ENCODE measurements around the gene HTR4. TPM values are rescaled to one million over a fixed set of nuclear protein-coding genes. Genes with fewer than 3 reads are reported as not detected.
A peak's percentile ranks its signal among the peaks of the same experiment; 100 is the strongest.
"Not testable (repeated sequence)": the region's sequence is repeated elsewhere in the genome, so short reads cannot be mapped to it uniquely, and the experiment has no call there.

HTR4 gene
- total RNA-seq, 2 experiments from 2014 or later: not detected

DNA sequence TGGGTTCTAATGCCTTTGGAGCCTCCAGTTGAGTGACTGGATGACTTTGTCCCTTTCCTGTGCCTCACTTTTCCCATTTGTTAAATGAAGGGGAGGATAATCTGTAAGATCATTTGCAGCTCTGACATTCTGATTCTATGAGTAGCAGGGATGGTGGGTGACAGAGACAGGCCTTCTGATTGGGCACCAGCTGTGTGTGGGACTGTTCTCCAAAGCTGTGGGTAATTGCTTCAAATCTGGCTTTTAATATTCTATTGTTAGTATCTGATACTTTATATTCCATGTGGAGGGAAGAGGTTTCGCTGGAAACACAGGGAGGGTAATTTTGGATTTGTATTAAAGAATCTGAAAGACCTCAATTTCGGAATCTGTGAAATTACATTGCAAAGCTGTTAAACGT, 167.9 kb downstream of the HTR4 start:
- POLR2A ChIA-PET: no interaction called here
- no peak overlapping the region for H3K27ac Mint-ChIP-seq
- CTCF ChIA-PET: interaction anchor here (1.5 kb wide), 1 partner anchor 245 kb away, joined by 4 read pairs; no protein-coding TSS in a partner anchor
- H3K36me3 Mint-ChIP-seq (ENCODE audit: low read depth): no peaks in the 10 kb centered on the region
- H3K27me3 Mint-ChIP-seq: peaks cover 38% of the 10 kb centered on the region
- H3K9me3 Mint-ChIP-seq: no peaks in the 10 kb centered on the region
- DNase-seq: no peak
- H3K4me3 Mint-ChIP-seq: no peak overlapping the region
- peaks cover 2% of the 10 kb centered on the region for H3K4me1 Mint-ChIP-seq

DNA sequence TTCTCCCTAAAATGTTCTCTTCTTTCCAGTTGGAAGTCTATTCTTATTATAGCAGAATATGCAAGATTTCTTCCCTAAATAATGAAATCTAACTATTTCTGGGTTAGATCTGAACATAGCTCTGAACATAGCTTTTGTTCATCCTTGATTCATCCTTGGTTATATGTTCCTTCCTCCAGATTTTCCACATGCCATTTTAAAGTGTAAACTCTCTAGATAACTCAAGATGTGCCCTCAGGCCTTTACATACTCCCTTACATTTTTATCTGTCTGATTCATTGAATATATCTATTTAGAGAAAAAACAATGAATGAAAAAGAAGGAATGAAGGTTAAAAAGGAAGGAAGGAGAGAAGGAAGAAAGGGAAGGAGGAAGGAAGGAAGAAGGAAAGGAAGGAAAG, 169.7 kb downstream of the HTR4 start:
- Mint-ChIP-seq H3K4me1 (peaks cover 2% of the 10 kb centered on the region), H3K27ac (no peak overlapping the region), H3K9me3 (no peaks in the 10 kb centered on the region), H3K27me3 (peaks cover 32% of the 10 kb centered on the region), H3K4me3 (no peak overlapping the region), H3K36me3 (ENCODE audit: low read depth) (no peaks in the 10 kb centered on the region)
- DNase-seq: no peak
- CTCF ChIA-PET: interaction anchor here (1.9 to 2.5 kb wide), 2 partner anchors 42 to 247 kb away, joined by 8 to 12 read pairs; no protein-coding TSS in a partner anchor
- POLR2A ChIA-PET: no interaction called here

DNA sequence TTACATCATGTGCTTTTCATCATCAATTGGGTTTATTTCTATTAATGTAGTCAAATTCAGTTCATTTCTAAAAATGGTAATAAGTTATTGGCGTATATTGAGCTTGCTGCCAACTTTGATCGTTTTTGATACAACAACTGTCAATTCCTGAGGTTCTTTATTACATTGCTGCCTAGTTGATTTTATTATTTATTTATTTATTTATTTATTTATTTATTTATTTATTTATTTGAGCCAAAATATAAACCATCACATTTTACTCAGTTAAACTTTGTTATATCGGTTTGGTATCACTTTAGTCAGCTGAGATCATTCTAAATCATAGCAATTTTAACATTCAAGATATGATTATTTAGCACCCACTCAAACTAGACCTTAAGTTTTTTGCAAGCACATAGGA, 170.6 kb downstream of the HTR4 start:
- H3K27ac Mint-ChIP-seq: no peak overlapping the region
- H3K27me3 Mint-ChIP-seq: peaks cover 32% of the 10 kb centered on the region
- H3K36me3 Mint-ChIP-seq (ENCODE audit: low read depth): no peaks in the 10 kb centered on the region
- POLR2A ChIA-PET: no interaction called here
- CTCF ChIA-PET: interaction anchor here (1.0 to 2.5 kb wide), 7 partner anchors 7 to 552 kb away, joined by 3 to 12 read pairs (median 7); no protein-coding TSS in a partner anchor
- H3K4me3 Mint-ChIP-seq: no peak overlapping the region
- DNase-seq: no peak
- no peaks in the 10 kb centered on the region for H3K9me3 Mint-ChIP-seq
- peaks cover 2% of the 10 kb centered on the region for H3K4me1 Mint-ChIP-seq

DNA sequence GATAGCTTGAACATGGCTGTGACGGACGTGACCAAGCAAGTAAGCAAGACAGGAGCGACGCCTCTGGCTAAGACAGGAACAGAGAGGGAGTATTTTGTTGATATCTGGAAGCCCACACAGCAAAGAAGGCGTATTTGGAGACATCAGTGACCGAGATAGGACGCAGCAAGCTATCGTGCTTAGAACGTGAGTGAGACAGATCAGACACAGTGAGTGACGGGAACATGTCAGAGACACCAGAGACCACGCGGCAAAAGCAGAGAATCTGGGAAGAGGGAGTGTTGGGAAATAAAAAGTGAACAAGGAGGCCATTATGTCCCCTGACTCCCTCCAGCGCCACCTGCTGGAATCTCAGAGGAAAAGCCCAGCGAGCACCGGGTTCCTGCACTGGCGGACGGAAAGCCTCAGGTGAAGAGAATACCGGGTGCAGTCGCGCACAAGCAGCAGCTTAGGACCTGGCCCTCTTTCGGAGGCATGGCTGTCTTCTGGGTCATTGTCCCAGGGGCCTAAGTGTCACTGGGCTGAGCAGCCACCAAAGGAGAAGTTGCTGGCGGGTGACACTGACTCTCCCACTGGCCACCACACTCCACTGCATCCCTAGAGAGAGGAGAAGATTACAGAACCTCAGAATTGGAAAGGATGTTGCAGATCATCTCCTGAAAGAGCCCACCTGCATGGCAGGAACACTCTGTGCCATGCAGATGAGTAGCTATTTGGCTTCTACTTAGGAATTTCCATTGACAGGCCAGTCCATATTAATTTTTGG, 171.4 kb downstream of the HTR4 start:
- Mint-ChIP-seq H3K27ac (no peak overlapping the region), H3K4me1 (peaks cover 2% of the 10 kb centered on the region), H3K36me3 (ENCODE audit: low read depth) (no peaks in the 10 kb centered on the region), H3K9me3 (no peaks in the 10 kb centered on the region), H3K27me3 (peaks cover 29% of the 10 kb centered on the region), H3K4me3 (no peak overlapping the region)
- CTCF ChIA-PET: interaction anchor here (0.9 to 2.5 kb wide), 11 partner anchors 8 to 552 kb away, joined by 3 to 12 read pairs (median 3); no protein-coding TSS in a partner anchor
- POLR2A ChIA-PET: no interaction called here
- peak; percentile 62 for DNase-seq

DNA sequence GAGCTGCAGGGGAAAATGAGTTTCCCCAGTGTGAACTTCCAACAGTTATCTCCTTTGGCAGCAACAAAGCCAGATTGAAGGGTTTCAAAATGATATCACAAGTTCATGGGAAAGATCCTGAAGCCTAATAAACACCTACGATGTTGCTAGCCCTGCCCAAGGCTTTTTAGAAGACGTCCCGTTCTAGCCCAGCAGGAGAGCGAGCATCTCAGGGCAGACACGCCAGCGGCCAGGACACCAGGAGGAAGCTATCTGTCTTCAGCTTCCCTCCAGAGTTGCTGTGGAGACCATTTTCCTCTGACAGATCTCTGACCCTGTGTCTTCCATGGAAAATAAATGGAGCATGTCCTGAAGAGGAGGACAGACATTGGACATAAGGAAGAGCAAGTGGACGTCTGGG, 172.1 kb downstream of the HTR4 start:
- Mint-ChIP-seq H3K27me3 (peaks cover 26% of the 10 kb centered on the region), H3K9me3 (no peaks in the 10 kb centered on the region), H3K36me3 (ENCODE audit: low read depth) (no peaks in the 10 kb centered on the region), H3K27ac (no peak overlapping the region), H3K4me3 (no peak overlapping the region), H3K4me1 (peaks cover 2% of the 10 kb centered on the region)
- POLR2A ChIA-PET: no interaction called here
- CTCF ChIA-PET: interaction anchor here (0.9 to 2.5 kb wide), 7 partner anchors 9 to 249 kb away, joined by 3 to 9 read pairs (median 5); no protein-coding TSS in a partner anchor
- no peak for DNase-seq

DNA sequence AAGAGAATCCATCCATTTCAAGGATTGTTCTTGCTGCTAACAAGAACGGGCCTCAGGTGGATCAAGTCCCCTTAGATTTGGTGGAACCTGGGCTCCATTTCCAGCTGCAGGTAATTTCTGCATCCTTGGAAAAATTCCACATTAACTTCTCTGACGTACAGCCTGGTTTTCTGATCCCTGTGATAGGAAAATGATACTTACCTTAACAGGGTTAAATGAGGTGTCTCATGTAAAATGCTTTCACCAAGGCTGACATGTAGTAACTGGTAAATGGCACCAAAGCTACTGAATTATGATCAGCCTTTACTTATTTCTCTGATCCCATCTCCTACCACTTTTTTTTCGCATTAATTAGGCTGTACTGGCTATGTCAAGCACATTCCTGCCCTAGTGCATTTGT, 176.9 kb downstream of the HTR4 start:
- Mint-ChIP-seq H3K27me3 (peaks cover 13% of the 10 kb centered on the region), H3K36me3 (ENCODE audit: low read depth) (no peaks in the 10 kb centered on the region), H3K27ac (no peak overlapping the region), H3K4me1 (no peaks in the 10 kb centered on the region), H3K4me3 (no peak overlapping the region), H3K9me3 (no peaks in the 10 kb centered on the region)
- DNase-seq: no peak
- ChIA-PET POLR2A (no interaction called here), CTCF (interaction anchor here (0.6 kb wide), 1 partner anchor 90 kb away, joined by 3 read pairs; no protein-coding TSS in a partner anchor)

DNA sequence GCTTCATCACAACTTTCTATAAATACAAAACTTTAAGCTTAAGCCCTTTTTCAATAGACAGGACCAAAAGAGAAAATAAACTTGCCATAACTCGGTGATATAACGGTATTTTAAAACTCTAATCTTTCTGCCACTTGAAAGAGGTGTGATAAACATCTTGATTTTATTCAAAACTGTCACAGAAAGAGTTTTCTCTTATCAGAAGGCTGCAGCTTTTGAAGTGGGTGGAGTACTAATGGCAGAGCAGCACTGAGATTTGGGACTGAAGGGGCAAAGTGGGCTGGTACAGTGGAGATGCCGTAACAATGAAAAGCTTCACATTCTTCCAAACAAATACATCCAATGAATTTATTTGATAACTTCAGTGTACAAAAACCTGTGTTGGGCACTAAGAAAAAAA, 178.0 kb downstream of the HTR4 start:
- ChIA-PET POLR2A (no interaction called here), CTCF (interaction anchor here (1.2 kb wide), 1 partner anchor 255 kb away, joined by 3 read pairs; no protein-coding TSS in a partner anchor)

DNA sequence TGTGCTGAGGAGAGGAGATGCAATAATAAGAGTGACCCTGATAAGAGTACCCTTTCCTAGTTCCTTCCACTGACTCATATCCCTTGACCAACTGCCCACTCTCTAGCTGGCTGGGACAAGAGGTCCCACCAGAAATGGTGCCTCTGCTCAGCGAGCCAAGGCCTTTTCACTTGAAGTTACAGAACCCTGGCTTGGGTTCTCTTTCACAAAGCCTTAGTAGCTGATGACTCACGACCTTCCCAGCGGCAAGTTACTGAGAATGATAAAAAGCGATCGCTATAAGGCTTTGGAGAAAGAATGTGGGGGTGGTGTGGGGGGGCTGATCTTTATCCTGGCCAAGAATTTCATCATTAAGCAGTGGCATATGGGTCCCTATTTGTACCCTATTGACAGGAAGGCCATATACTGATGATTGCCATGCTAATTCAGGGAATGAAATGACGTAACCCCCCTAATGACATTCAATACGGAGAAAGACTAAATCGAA, 180.3 kb downstream of the HTR4 start:
- Mint-ChIP-seq H3K27me3 (peaks cover 13% of the 10 kb centered on the region), H3K9me3 (no peaks in the 10 kb centered on the region), H3K36me3 (ENCODE audit: low read depth) (no peaks in the 10 kb centered on the region), H3K27ac (no peak overlapping the region), H3K4me3 (no peak overlapping the region), H3K4me1 (no peaks in the 10 kb centered on the region)
- DNase-seq: no peak
- POLR2A ChIA-PET: no interaction called here
- CTCF ChIA-PET: no interaction called here

More for the DNA sequence above, 178.0 kb downstream of the HTR4 start:
- Mint-ChIP-seq H3K4me1 (no peaks in the 10 kb centered on the region), H3K4me3 (no peak overlapping the region), H3K36me3 (ENCODE audit: low read depth) (no peaks in the 10 kb centered on the region), H3K27me3 (peaks cover 13% of the 10 kb centered on the region), H3K27ac (no peak overlapping the region), H3K9me3 (no peaks in the 10 kb centered on the region)
- no peak for DNase-seq

DNA sequence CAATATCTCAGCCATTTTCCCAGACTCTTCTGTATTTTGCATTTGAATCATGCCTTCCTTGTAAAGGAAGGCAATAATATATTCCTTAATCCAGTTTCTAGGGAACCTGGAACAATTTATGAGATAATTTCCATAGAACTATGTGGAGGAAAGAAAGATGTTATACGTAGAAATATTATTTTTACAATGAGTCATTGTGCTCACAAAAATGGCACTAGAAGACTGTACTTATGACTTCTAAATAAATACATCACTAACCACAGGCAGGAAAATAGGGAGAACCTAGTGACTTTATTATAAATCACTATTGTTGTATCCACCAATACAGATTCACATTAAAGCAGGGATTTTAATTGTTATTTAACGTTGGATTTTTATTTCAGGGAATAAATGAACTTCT, 182.9 kb downstream of the HTR4 start:
- no peak for DNase-seq
- Mint-ChIP-seq H3K4me3 (no peak overlapping the region), H3K4me1 (no peaks in the 10 kb centered on the region), H3K27ac (no peak overlapping the region), H3K9me3 (no peaks in the 10 kb centered on the region), H3K27me3 (peaks cover 2% of the 10 kb centered on the region), H3K36me3 (ENCODE audit: low read depth) (no peaks in the 10 kb centered on the region)
- POLR2A ChIA-PET: no interaction called here
- CTCF ChIA-PET: no interaction called here

DNA sequence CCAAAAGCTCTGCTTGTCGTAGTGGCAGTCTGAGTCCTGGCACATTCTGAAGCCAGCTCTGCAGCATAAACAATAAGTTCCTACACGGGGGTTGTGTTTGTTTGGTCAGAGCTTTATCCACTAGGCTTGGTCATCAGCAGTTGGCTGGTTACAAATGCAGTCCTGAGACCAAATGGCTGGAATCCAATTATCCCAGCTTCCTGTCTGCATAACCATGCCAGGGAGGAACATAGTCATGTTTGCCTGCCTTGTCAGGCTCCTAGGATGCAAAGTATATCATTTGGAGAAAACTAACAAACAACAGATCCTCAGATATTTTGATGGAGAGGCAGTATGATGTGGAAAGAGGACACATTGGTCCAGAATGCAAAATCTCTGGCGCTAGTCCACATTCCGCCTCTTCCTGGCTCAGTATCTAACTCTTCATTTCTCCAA, 184.8 kb downstream of the HTR4 start:
- Mint-ChIP-seq H3K27ac (no peak overlapping the region), H3K9me3 (no peaks in the 10 kb centered on the region), H3K4me1 (no peaks in the 10 kb centered on the region), H3K36me3 (ENCODE audit: low read depth) (no peaks in the 10 kb centered on the region), H3K27me3 (peaks cover 5% of the 10 kb centered on the region), H3K4me3 (no peak overlapping the region)
- POLR2A ChIA-PET: no interaction called here
- CTCF ChIA-PET: interaction anchor here (2.3 kb wide), 1 partner anchor 13 kb away, joined by 9 read pairs; no protein-coding TSS in a partner anchor
- no peak for DNase-seq

DNA sequence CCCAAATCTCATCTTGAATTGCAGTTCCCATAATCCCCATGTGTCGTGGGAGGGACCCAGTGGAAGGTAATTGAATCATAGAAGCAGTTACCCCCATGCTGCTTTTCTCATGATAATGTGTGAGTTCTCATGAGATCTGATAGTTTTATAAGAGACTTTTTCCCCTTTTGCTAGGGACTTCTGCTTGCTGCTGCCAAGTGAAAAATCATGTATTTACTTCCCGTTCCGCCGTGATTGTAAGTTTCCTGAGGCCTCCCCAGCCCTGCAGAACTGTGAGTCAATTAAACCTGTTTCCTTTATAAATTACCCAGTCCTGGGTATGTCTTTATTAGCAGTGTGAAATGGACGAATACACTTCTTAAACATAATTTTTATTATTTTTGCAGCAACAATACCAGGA, 185.6 kb downstream of the HTR4 start:
- H3K36me3 Mint-ChIP-seq (ENCODE audit: low read depth); POLR2A ChIA-PET; H3K27me3 Mint-ChIP-seq; DNase-seq; H3K4me1 Mint-ChIP-seq; H3K27ac Mint-ChIP-seq; H3K4me3 Mint-ChIP-seq; H3K9me3 Mint-ChIP-seq: not testable (repeated sequence)
- CTCF ChIA-PET: interaction anchor here (2.3 kb wide), 1 partner anchor 14 kb away, joined by 9 read pairs; no protein-coding TSS in a partner anchor

DNA sequence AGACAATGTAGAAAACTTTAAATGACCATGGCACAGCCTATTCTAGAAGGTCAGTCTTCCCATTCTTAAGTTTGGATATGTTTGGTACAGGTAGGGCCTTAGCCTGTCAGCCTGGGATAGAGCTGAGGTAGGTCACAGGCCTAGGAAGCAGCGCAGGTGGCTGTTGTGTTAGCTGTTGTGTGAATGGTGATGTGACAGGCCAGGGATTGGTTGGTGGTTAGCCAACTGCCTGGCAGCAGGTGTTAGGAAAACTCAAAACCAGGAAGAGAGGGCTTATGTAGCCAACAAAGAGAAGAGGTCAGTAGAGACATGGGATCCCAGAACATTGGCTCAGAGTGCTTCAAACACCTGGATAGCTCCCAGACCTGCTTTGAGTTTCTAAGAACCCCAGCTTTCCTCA, 186.4 kb downstream of the HTR4 start:
- no peak for DNase-seq
- H3K9me3 Mint-ChIP-seq: no peaks in the 10 kb centered on the region
- POLR2A ChIA-PET: no interaction called here
- peaks cover 8% of the 10 kb centered on the region for H3K27me3 Mint-ChIP-seq
- H3K36me3 Mint-ChIP-seq (ENCODE audit: low read depth): no peaks in the 10 kb centered on the region
- CTCF ChIA-PET: no interaction called here
- no peak overlapping the region for H3K4me3 Mint-ChIP-seq
- H3K27ac Mint-ChIP-seq: no peak overlapping the region
- no peaks in the 10 kb centered on the region for H3K4me1 Mint-ChIP-seq

DNA sequence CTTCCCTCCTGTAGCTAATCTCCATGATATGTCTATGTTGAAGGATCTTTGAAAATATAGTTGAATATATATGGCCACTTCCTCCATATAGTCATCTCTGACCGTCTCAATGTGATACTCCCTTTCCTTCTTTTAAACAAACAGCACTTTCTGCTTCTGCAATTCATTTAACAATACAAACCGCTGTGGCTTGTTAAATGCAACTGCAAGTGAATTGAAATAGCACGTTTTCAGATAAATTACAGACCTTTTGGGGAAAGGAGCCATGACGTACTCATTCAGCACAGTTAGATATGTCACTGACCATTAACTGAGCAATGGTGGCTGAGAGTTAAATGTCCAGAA, 188.1 kb downstream of the HTR4 start:
- H3K27me3 Mint-ChIP-seq: peaks cover 13% of the 10 kb centered on the region
- H3K36me3 Mint-ChIP-seq (ENCODE audit: low read depth): no peaks in the 10 kb centered on the region
- H3K27ac Mint-ChIP-seq: no peak overlapping the region
- CTCF ChIA-PET: no interaction called here
- POLR2A ChIA-PET: no interaction called here
- DNase-seq: no peak
- H3K4me3 Mint-ChIP-seq: no peak overlapping the region
- no peaks in the 10 kb centered on the region for H3K9me3 Mint-ChIP-seq
- no peaks in the 10 kb centered on the region for H3K4me1 Mint-ChIP-seq

Data from activated CD4-positive, alpha-beta memory T cell treated with anti-CD3 and anti-CD28 coated beads, Interleukin-2, amount 10 ng/mL, durations not matched to agents 7 days and 5 days (primary cell).